GM21529 (cell line): ENCODE measurements around the gene KCTD7.
"Not testable (repeated sequence)": the region's sequence is repeated elsewhere in the genome, so short reads cannot be mapped to it uniquely, and the experiment has no call there.

ENCODE experiments used
- ATAC-seq: cut with Tn5 transposase; IDR thresholded peaks from one replicate; pipeline ENCODE4 v1.9.1; 2021; ENCODE audit not compliant: unreplicated experiment

KCTD7 gene

GRCh38 chr7:66653719-66654274, 25.1 kb downstream of the KCTD7 start:
- ATAC-seq = not testable (repeated sequence)

- ATAC-seq = peak; percentile 90
Observed at GRCh38 chr7:66654275-66655112, 25.8 kb downstream of the KCTD7 start.

GRCh38 chr7:66655113-66655806, 26.6 kb downstream of the KCTD7 start:
- peak; percentile 15 for ATAC-seq

GRCh38 chr7:66655826-66656485, 27.3 kb downstream of the KCTD7 start:
- not testable (repeated sequence) for ATAC-seq

- no peak for ATAC-seq
Observed at GRCh38 chr7:66657798-66658197, 29.1 kb downstream of the KCTD7 start.

- ATAC-seq = no peak
Observed at GRCh38 chr7:66662646-66663264, 34.1 kb downstream of the KCTD7 start.

- no peak for ATAC-seq
Observed at GRCh38 chr7:66664590-66665293, 36.1 kb downstream of the KCTD7 start.

- ATAC-seq = no peak
Observed at GRCh38 chr7:66666313-66666952, 37.8 kb downstream of the KCTD7 start.

- ATAC-seq = no peak
Observed at GRCh38 chr7:66667023-66667728, 38.5 kb downstream of the KCTD7 start.

GRCh38 chr7:66668112-66668511, 39.4 kb downstream of the KCTD7 start:
- ATAC-seq = no peak

GRCh38 chr7:66668677-66669076, 40.0 kb downstream of the KCTD7 start:
- ATAC-seq = no peak

- ATAC-seq = no peak
Observed at GRCh38 chr7:66669088-66669487, 40.4 kb downstream of the KCTD7 start.

GRCh38 chr7:66669496-66669895, 40.8 kb downstream of the KCTD7 start:
- no peak for ATAC-seq

GRCh38 chr7:66671034-66671433, 42.4 kb downstream of the KCTD7 start:
- no peak for ATAC-seq

- not testable (repeated sequence) for ATAC-seq
Observed at GRCh38 chr7:66671486-66671885, 42.8 kb downstream of the KCTD7 start.

- ATAC-seq = not testable (repeated sequence)
Observed at GRCh38 chr7:66672432-66673123, 43.9 kb downstream of the KCTD7 start.

- not testable (repeated sequence) for ATAC-seq
Observed at GRCh38 chr7:66673124-66673640, 44.5 kb downstream of the KCTD7 start.

- ATAC-seq = no peak
Observed at GRCh38 chr7:66679633-66680244, 51.1 kb downstream of the KCTD7 start.
